Ovary (tissue), 9 donors: ENCODE measurements around the gene TRIM26. TPM values are rescaled to one million over a fixed set of nuclear protein-coding genes. Genes with fewer than 3 reads are reported as not detected.
"Not testable (repeated sequence)": the region's sequence is repeated elsewhere in the genome, so short reads cannot be mapped to it uniquely, and the experiment has no call there.

Experiments
- DNase-seq, 5 donors: peaks; one replicate each; pipeline ENCODE4 v3.0.0-alpha.2; 2019 to 2020
- H3K27ac ChIP-seq, 2 donors: fragments of 200-600 bp; one replicate each; pipeline versions ENCODE4 v1.5.1 to v1.8.0; 2019 to 2022
- H3K27me3 ChIP-seq: fragments of 200-600 bp; one replicate; pipeline ENCODE4 v1.8.0; 2022
- H3K36me3 ChIP-seq: fragments of 200-600 bp; sonication (generic); one replicate; pipeline ENCODE4 v1.5.1; 2019
- H3K4me1 ChIP-seq: one replicate; pipeline ENCODE4 v1.8.1; 2013; ENCODE audit warnings: mild to moderate bottlenecking, moderate library complexity; ENCODE audit not compliant: insufficient read depth
- H3K4me3 ChIP-seq: fragments of 200-600 bp; sonication (generic); one replicate; pipeline ENCODE4 v1.5.1; 2017
- H3K9me3 ChIP-seq, 2 donors: fragments of 200-600 bp in 1 of 2; sonication (generic) in 1 of 2; one replicate each; pipeline versions ENCODE4 v1.5.1 to v1.8.1; 2013 to 2019; ENCODE audit warnings: mild to moderate bottlenecking in 1 of 2, moderate library complexity in 1 of 2
- EP300 ChIP-seq: sonication (generic); formaldehyde crosslinking; IDR thresholded peaks from one replicate; pipeline ENCODE4 v1.6.1; 2017; ENCODE audit warnings: antibody characterized with exemption
- POLR2A ChIP-seq: fragments of 450-650 bp; IDR thresholded peaks from one replicate; pipeline ENCODE4 v1.6.1; 2017; ENCODE audit warnings: antibody characterized with exemption, mild to moderate bottlenecking, moderate library complexity
- WGBS, 3 donors: extraction: QIAGEN DNeasy Blood & Tissue Kit in 1 of 3; methylation state at CpG; one replicate each; pipeline versions ENCODE4 v1.1.5 to v1.1.7; 2013 to 2017; 5-methylcytosine and 5-hydroxymethylcytosine counted together
- intact Hi-C, 4 donors: fragments of 100-400 bp; cut with DNase I; formaldehyde crosslinking; loops; one replicate each; pipeline versions ENCODE4 v1.11.0 to v1.15.1; 2022 to 2023
- polyA plus RNA-seq, 2 donors: library from polyadenylated mRNA; stranded (reverse); fragments of 200-250 nt in 1 of 2; fragments of 350-450 nt in 1 of 2; fragmentation: Illumina TruSeq in 1 of 2; extraction: RNeasy Lipid Tissue Mini Kit (QIAGEN cat#74804) in 1 of 2; gene quantifications; one replicate each; pipeline ENCODE4 v1.2.3, GENCODE V29; 2013 to 2014
- total RNA-seq, 7 donors: library from RNA; depleted of rRNA in 2 of 7; stranded (reverse); fragments of >200 nt in 2 of 7; fragmentation: NEBNext Ultra II Directional in 3 of 7; extraction: Animal tissue kit (Norgen Biotek cat#: 25700) in 3 of 7; gene quantifications; one replicate each; pipeline versions ENCODE4 v1.1.0 to v1.2.4, GENCODE V29; 2016 to 2023
- TF ChIP-seq, protein P1 (sequence below), 3 donors: fragments of 450-650 bp in 2 of 3; fragments of 200-600 bp in 1 of 3; IDR thresholded peaks; one replicate each; pipeline versions ENCODE4 v1.5.1 to v1.8.0; 2016 to 2022; ENCODE audit warnings: antibody characterized with exemption in 3 of 3, mild to moderate bottlenecking in 1 of 3
- donor health status: DM: no; HTN: no; CAD: no; lungs with moderate emphysema.
- donor health status: DM: no; HTN: no; CAD: no.
- donor health status: Bipolar disorder and iron deficiency.
- donor health status: DM: yes; HTN: yes; CAD: no.
- donor health status: DM: no; HTN: no; CAD: no.
- donor health status: DM: yes; HTN: yes; CAD: no.

TRIM26 gene
- total and polyA plus RNA-seq, 9 donors: 15.3 to 35.8 (median 29.0) TPM

DNA sequence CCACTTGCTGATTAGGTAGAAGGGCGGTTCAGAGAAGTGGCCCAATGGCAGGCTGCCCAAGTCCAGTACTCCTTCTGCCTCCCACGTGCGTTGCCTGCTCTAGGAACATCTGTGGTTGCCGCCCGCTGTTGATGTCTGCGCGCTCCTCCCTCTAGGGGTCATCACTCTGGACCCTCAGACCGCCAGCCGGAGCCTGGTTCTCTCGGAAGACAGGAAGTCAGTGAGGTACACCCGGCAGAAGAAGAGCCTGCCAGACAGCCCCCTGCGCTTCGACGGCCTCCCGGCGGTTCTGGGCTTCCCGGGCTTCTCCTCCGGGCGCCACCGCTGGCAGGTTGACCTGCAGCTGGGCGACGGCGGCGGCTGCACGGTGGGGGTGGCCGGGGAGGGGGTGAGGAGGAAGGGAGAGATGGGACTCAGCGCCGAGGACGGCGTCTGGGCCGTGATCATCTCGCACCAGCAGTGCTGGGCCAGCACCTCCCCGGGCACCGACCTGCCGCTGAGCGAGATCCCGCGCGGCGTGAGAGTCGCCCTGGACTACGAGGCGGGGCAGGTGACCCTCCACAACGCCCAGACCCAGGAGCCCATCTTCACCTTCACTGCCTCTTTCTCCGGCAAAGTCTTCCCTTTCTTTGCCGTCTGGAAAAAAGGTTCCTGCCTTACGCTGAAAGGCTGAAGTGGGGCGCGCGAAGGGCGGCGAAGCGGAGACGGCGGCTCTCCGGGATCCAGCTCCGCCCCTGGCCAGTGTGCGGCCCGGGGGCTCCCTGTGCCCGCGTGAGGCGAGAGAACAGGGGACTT lies 41.3 kb downstream of the TRIM26 start:
- peak in 2 of 5 donors; percentile 24 to 57 for DNase-seq
- Histone ChIP-seq H3K9me3 (no peaks in the 10 kb centered on the region), H3K27me3 (no peaks in the 10 kb centered on the region), H3K4me1 (peaks cover 4% of the 10 kb centered on the region), H3K4me3 (no peak overlapping the region), H3K27ac (no peak overlapping the region), H3K36me3 (no peaks in the 10 kb centered on the region)
- 5 to 10% (median 6%) methylated on average over 61 to 62 of the region's 62 CpGs for WGBS, 3 donors
- TF ChIP-seq, protein P1, sequence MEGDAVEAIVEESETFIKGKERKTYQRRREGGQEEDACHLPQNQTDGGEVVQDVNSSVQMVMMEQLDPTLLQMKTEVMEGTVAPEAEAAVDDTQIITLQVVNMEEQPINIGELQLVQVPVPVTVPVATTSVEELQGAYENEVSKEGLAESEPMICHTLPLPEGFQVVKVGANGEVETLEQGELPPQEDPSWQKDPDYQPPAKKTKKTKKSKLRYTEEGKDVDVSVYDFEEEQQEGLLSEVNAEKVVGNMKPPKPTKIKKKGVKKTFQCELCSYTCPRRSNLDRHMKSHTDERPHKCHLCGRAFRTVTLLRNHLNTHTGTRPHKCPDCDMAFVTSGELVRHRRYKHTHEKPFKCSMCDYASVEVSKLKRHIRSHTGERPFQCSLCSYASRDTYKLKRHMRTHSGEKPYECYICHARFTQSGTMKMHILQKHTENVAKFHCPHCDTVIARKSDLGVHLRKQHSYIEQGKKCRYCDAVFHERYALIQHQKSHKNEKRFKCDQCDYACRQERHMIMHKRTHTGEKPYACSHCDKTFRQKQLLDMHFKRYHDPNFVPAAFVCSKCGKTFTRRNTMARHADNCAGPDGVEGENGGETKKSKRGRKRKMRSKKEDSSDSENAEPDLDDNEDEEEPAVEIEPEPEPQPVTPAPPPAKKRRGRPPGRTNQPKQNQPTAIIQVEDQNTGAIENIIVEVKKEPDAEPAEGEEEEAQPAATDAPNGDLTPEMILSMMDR (IDR thresholded peaks at IDR 0.05): no peak
- TF ChIP-seq EP300 (no peak), POLR2A (no peak)
- intact Hi-C loops: no loop called here

DNA sequence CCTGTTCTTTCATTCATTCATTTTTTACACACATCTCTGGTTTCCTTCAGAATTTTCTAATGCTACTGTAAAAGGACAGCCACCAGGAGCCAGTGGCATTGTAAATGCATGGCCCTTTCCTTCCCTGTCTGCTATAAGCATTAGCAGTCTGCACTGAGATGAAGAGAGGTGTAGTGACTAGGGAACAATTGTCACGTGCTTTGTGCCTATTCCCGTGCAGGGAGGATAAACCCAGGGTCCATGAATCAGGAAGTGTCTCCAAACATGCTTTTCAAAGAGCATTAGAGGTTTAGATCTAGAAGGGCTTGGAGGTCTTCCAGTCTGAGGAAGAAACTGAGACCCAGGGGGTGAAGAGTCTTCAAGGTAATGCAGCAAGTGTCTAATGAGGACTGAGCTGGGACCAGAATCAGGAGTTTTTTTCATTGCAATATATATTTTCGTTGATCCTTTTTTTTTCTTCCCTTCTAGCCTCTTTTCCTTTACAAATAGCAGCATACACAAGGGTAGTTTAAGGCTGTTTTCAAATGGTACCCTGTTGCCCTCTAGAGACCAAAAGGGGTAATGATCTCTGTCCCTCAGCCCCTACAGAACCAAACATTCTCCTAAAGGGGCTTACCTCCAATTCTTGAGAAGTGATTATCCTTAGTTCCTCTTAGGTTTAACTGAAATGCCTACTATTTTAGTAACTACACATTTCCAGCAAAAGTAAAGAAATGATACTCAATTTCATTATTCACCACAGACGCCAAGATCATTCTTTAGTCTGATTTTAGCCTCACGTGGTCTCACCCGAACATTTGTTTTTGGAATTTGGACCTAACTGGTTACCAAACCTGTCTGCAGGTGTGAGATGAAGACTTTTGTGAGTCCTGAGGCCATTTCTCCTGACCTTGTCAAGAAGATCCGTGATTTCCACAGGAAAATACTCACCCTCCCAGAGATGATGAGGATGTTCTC lies 43.3 kb downstream of the TRIM26 start:
- 23 to 28% (median 25%) methylated on average over 7 of the region's 7 CpGs for WGBS, 3 donors
- no peak for DNase-seq
- Histone ChIP-seq H3K4me1 (peaks cover 4% of the 10 kb centered on the region), H3K4me3 (no peak overlapping the region), H3K9me3 (no peaks in the 10 kb centered on the region), H3K36me3 (no peaks in the 10 kb centered on the region), H3K27me3 (no peaks in the 10 kb centered on the region), H3K27ac (no peak overlapping the region)
- intact Hi-C loops: no loop called here
- TF ChIP-seq POLR2A: no peak
- TF ChIP-seq EP300: no peak
- TF ChIP-seq, protein P1 (IDR thresholded peaks at IDR 0.05): no peak

DNA sequence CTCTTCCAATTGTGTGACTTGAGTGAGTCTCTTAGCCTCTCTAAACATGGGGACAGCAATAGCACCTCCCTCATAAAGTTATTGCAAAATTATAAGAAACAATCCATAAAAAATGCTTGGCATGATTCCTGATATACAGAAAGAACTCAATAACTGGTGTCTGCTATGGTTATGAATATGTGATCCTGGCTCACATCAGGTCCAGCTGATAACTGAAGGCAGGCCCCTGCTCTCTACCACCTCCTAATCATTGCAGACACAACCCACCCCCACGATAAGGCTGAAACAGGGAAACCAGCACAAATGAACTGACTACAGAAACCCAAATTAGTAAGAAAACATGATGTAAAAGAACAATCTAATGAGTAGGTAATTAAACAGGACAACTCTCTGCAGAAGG lies 44.5 kb downstream of the TRIM26 start:
- 42 to 55% (median 48%) methylated on average over 1 of the region's 1 CpG for WGBS, 3 donors
- H3K4me1 ChIP-seq: peaks cover 4% of the 10 kb centered on the region
- H3K4me3 ChIP-seq: no peak overlapping the region
- TF ChIP-seq POLR2A (no peak), EP300 (no peak)
- TF ChIP-seq, protein P1 (IDR thresholded peaks at IDR 0.05): no peak
- no peak for DNase-seq
- intact Hi-C loops: no loop called here
- H3K27ac ChIP-seq: no peak overlapping the region
- no peaks in the 10 kb centered on the region for H3K27me3 ChIP-seq
- H3K9me3 ChIP-seq: no peaks in the 10 kb centered on the region
- H3K36me3 ChIP-seq: no peaks in the 10 kb centered on the region

GRCh38 chr6:30167101-30167500 lies 46.1 kb downstream of the TRIM26 start:
- H3K27ac ChIP-seq: no peak overlapping the region
- no peak for DNase-seq
- no peaks in the 10 kb centered on the region for H3K36me3 ChIP-seq
- no peaks in the 10 kb centered on the region for H3K9me3 ChIP-seq
- H3K27me3 ChIP-seq: no peaks in the 10 kb centered on the region
- WGBS, 3 donors: 65 to 72% (median 70%) methylated on average over 6 of the region's 6 CpGs
- TF ChIP-seq EP300 (no peak), POLR2A (no peak)
- TF ChIP-seq, protein P1 (IDR thresholded peaks at IDR 0.05): no peak
- H3K4me3 ChIP-seq: no peak overlapping the region
- H3K4me1 ChIP-seq: peaks cover 3% of the 10 kb centered on the region
- intact Hi-C loops: no loop called here

- intact Hi-C loops, H3K36me3 ChIP-seq, H3K4me3 ChIP-seq, DNase-seq, H3K4me1 ChIP-seq, H3K9me3 ChIP-seq, H3K27ac ChIP-seq, H3K27me3 ChIP-seq: not testable (repeated sequence)
- 50 to 72% (median 65%) methylated on average over 1 of the region's 1 CpG for WGBS, 3 donors
Measured at GRCh38 chr6:30165238-30165637, 48.0 kb downstream of the TRIM26 start.
